Activated naive CD4-positive, alpha-beta T cell treated with anti-CD3 and anti-CD28 coated beads, Interleukin-2, amount 10 ng/mL, durations not matched to agents 7 days and 5 days (primary cell): ENCODE data around the gene EHD1.

Experiments
- CTCF ChIA-PET: fragments of 350-600 bp; sonication (Branson Sonifier 250); formaldehyde crosslinking; loops from one replicate; lab custom pipeline; 2021; ENCODE audit warnings: antibody characterized with exemption; lab: Charles Lee
- DNase-seq: peaks from one replicate; pipeline ENCODE4 v3.0.0-alpha.2; 2020
- H3K27ac Mint-ChIP-seq: one replicate; pipeline ENCODE4 v1.8.0; 2021; ENCODE audit warnings: mild to moderate bottlenecking, moderate library complexity, mixed read lengths
- H3K27me3 Mint-ChIP-seq: one replicate; pipeline ENCODE4 v1.8.0; 2021; ENCODE audit warnings: mild to moderate bottlenecking, mixed read lengths
- H3K36me3 Mint-ChIP-seq: one replicate; pipeline ENCODE4 v1.8.0; 2021; ENCODE audit warnings: mixed read lengths
- H3K4me1 Mint-ChIP-seq: one replicate; pipeline ENCODE4 v1.8.0; 2021; ENCODE audit warnings: mixed read lengths
- H3K4me3 Mint-ChIP-seq: one replicate; pipeline ENCODE4 v1.8.0; 2021; ENCODE audit warnings: mild to moderate bottlenecking, moderate library complexity, mixed read lengths
- H3K9me3 Mint-ChIP-seq: one replicate; pipeline ENCODE4 v1.8.0; 2021; ENCODE audit warnings: mixed read lengths

EHD1 gene

GRCh38 chr11:64842366-64842759, 36.1 kb downstream of the EHD1 start:
- DNase-seq: no peak
- H3K4me3 Mint-ChIP-seq: peak overlapping the region; percentile 6
- peaks cover 4% of the 10 kb centered on the region for H3K27me3 Mint-ChIP-seq
- H3K27ac Mint-ChIP-seq: no peak overlapping the region
- CTCF ChIA-PET: interaction anchor here (1.2 to 16.4 kb wide), 3 partner anchors 17 to 45 kb away, joined by 3 to 592 read pairs (median 3); partner anchors contain the start of gene EHD1
- H3K9me3 Mint-ChIP-seq: no peaks in the 10 kb centered on the region
- H3K36me3 Mint-ChIP-seq: no peaks in the 10 kb centered on the region
- peaks cover 26% of the 10 kb centered on the region for H3K4me1 Mint-ChIP-seq

- no peaks in the 10 kb centered on the region for H3K36me3 Mint-ChIP-seq
- H3K4me3 Mint-ChIP-seq: no peak overlapping the region
- H3K27ac Mint-ChIP-seq: no peak overlapping the region
- no peaks in the 10 kb centered on the region for H3K9me3 Mint-ChIP-seq
- H3K4me1 Mint-ChIP-seq: peaks cover 25% of the 10 kb centered on the region
- H3K27me3 Mint-ChIP-seq: peaks cover 4% of the 10 kb centered on the region
- CTCF ChIA-PET: interaction anchor here (16.4 kb wide), 1 partner anchor 45 kb away, joined by 592 read pairs; the partner anchor contains the start of gene EHD1
- no peak for DNase-seq
Measured at GRCh38 chr11:64841592-64842365, 36.6 kb downstream of the EHD1 start.

GRCh38 chr11:64839887-64840782, 38.3 kb downstream of the EHD1 start:
- Mint-ChIP-seq H3K4me3 (no peak overlapping the region), H3K36me3 (no peaks in the 10 kb centered on the region), H3K27me3 (peaks cover 4% of the 10 kb centered on the region), H3K27ac (no peak overlapping the region), H3K4me1 (peaks cover 22% of the 10 kb centered on the region), H3K9me3 (no peaks in the 10 kb centered on the region)
- no peak for DNase-seq
- CTCF ChIA-PET: no interaction called here

GRCh38 chr11:64839335-64839734, 39.1 kb downstream of the EHD1 start:
- no peak for DNase-seq
- Mint-ChIP-seq H3K4me1 (peaks cover 18% of the 10 kb centered on the region), H3K9me3 (no peaks in the 10 kb centered on the region), H3K36me3 (no peaks in the 10 kb centered on the region), H3K27ac (no peak overlapping the region), H3K4me3 (no peak overlapping the region), H3K27me3 (peaks cover 4% of the 10 kb centered on the region)
- CTCF ChIA-PET: no interaction called here

GRCh38 chr11:64838600-64839334, 39.7 kb downstream of the EHD1 start:
- no peak for DNase-seq
- H3K36me3 Mint-ChIP-seq: no peaks in the 10 kb centered on the region
- H3K27me3 Mint-ChIP-seq: peaks cover 4% of the 10 kb centered on the region
- no peak overlapping the region for H3K27ac Mint-ChIP-seq
- no peaks in the 10 kb centered on the region for H3K9me3 Mint-ChIP-seq
- H3K4me3 Mint-ChIP-seq: no peak overlapping the region
- peaks cover 13% of the 10 kb centered on the region for H3K4me1 Mint-ChIP-seq
- CTCF ChIA-PET: interaction anchor here (0.6 to 1.0 kb wide), 2 partner anchors 10 to 195 kb away, joined by 3 read pairs; no protein-coding TSS in a partner anchor

- no peak for DNase-seq
- Mint-ChIP-seq H3K27ac (no peak overlapping the region), H3K27me3 (peaks cover under 1% of the 10 kb centered on the region), H3K4me1 (peaks cover 8% of the 10 kb centered on the region), H3K36me3 (no peaks in the 10 kb centered on the region), H3K4me3 (no peak overlapping the region), H3K9me3 (no peaks in the 10 kb centered on the region)
- CTCF ChIA-PET: interaction anchor here (0.6 to 1.0 kb wide), 2 partner anchors 10 to 196 kb away, joined by 3 read pairs; no protein-coding TSS in a partner anchor
Measured at GRCh38 chr11:64837887-64838351, 40.5 kb downstream of the EHD1 start.

- DNase-seq: no peak
- Mint-ChIP-seq H3K4me1 (peaks cover 5% of the 10 kb centered on the region), H3K4me3 (no peak overlapping the region), H3K36me3 (no peaks in the 10 kb centered on the region), H3K9me3 (no peaks in the 10 kb centered on the region), H3K27me3 (no peaks in the 10 kb centered on the region), H3K27ac (no peak overlapping the region)
- CTCF ChIA-PET: no interaction called here
Measured at GRCh38 chr11:64836448-64837072, 41.9 kb downstream of the EHD1 start.

- CTCF ChIA-PET: interaction anchor here (2.1 kb wide), 1 partner anchor 8 kb away, joined by 6 read pairs; the partner anchor contains the start of gene CDC42BPG
- H3K9me3 Mint-ChIP-seq: no peaks in the 10 kb centered on the region
- H3K27ac Mint-ChIP-seq: no peak overlapping the region
- no peaks in the 10 kb centered on the region for H3K27me3 Mint-ChIP-seq
- DNase-seq: no peak
- no peak overlapping the region for H3K4me3 Mint-ChIP-seq
- H3K4me1 Mint-ChIP-seq: peaks cover 5% of the 10 kb centered on the region
- H3K36me3 Mint-ChIP-seq: no peaks in the 10 kb centered on the region
Measured at GRCh38 chr11:64835616-64836447, 42.6 kb downstream of the EHD1 start.

GRCh38 chr11:64834723-64835615, 43.5 kb downstream of the EHD1 start:
- no peaks in the 10 kb centered on the region for H3K27me3 Mint-ChIP-seq
- no peaks in the 10 kb centered on the region for H3K9me3 Mint-ChIP-seq
- H3K4me3 Mint-ChIP-seq: no peak overlapping the region
- DNase-seq: no peak
- no peaks in the 10 kb centered on the region for H3K36me3 Mint-ChIP-seq
- H3K27ac Mint-ChIP-seq: no peak overlapping the region
- CTCF ChIA-PET: interaction anchor here (1.6 to 2.1 kb wide), 2 partner anchors 9 to 13 kb away, joined by 5 to 6 read pairs; partner anchors contain the start of gene CDC42BPG
- H3K4me1 Mint-ChIP-seq: peaks cover 5% of the 10 kb centered on the region

GRCh38 chr11:64834031-64834722, 44.2 kb downstream of the EHD1 start:
- Mint-ChIP-seq H3K4me3 (no peak overlapping the region), H3K27ac (no peak overlapping the region), H3K9me3 (no peaks in the 10 kb centered on the region), H3K27me3 (no peaks in the 10 kb centered on the region), H3K36me3 (no peaks in the 10 kb centered on the region), H3K4me1 (peaks cover 5% of the 10 kb centered on the region)
- CTCF ChIA-PET: interaction anchor here (1.6 to 2.1 kb wide), 2 partner anchors 10 to 13 kb away, joined by 5 to 6 read pairs; partner anchors contain the start of gene CDC42BPG
- no peak for DNase-seq

- Mint-ChIP-seq H3K36me3 (no peaks in the 10 kb centered on the region), H3K27ac (no peak overlapping the region), H3K27me3 (no peaks in the 10 kb centered on the region), H3K4me3 (no peak overlapping the region), H3K9me3 (no peaks in the 10 kb centered on the region), H3K4me1 (peaks cover 5% of the 10 kb centered on the region)
- CTCF ChIA-PET: interaction anchor here (1.6 to 2.1 kb wide), 2 partner anchors 11 to 14 kb away, joined by 5 to 6 read pairs; partner anchors contain the start of gene CDC42BPG
- DNase-seq: no peak
Measured at GRCh38 chr11:64833509-64833908, 44.9 kb downstream of the EHD1 start.
